GM23338 (cell line): ENCODE results near the gene MAP3K9. TPM values are rescaled to one million over a fixed set of nuclear protein-coding genes. Genes with fewer than 3 reads are reported as not detected.
A peak's percentile ranks its signal among the peaks of the same experiment; 100 is the strongest.

Experiments
- ATAC-seq: fragments of 200-7000 bp; cut with Tn5 transposase; 3 replicates; pipeline ENCODE4 v1.9.1; 2020
- DNase-seq: peaks from one replicate; pipeline ENCODE4 v3.0.0-alpha.2; 2015; ENCODE audit warnings: low spot score
- H2AFZ ChIP-seq: fragments of 200-600 bp; sonication (generic); 2 replicates; pipeline ENCODE4 v1.8.0; 2016; ENCODE audit warnings: antibody characterized with exemption, mild to moderate bottlenecking, moderate library complexity
- H3F3A ChIP-seq: fragments of 200-600 bp; sonication (generic); replicated peaks from 2 replicates; pipeline ENCODE4 v1.8.0; 2017; ENCODE audit warnings: antibody characterized with exemption, mixed run types, low read depth
- H3K27ac ChIP-seq: fragments of 200-600 bp; sonication (generic); 2 replicates; pipeline ENCODE4 v1.6.1; 2016; ENCODE audit warnings: low read depth
- H3K27me3 ChIP-seq: fragments of 200-600 bp; sonication (generic); 2 replicates; pipeline ENCODE4 v1.8.0; 2016; ENCODE audit warnings: mild to moderate bottlenecking, mixed run types, moderate library complexity; ENCODE audit not compliant: insufficient read depth
- H3K36me3 ChIP-seq: fragments of 200-600 bp; sonication (generic); 2 replicates; pipeline ENCODE4 v1.8.0; 2016; ENCODE audit warnings: mild to moderate bottlenecking; ENCODE audit not compliant: insufficient read depth
- H3K4me1 ChIP-seq: fragments of 200-600 bp; sonication (generic); 2 replicates; pipeline ENCODE4 v1.8.0; 2016; ENCODE audit warnings: mild to moderate bottlenecking, moderate library complexity; ENCODE audit not compliant: insufficient read depth
- H3K4me2 ChIP-seq: fragments of 200-600 bp; sonication (generic); 2 replicates; pipeline ENCODE4 v1.7.1; 2017; ENCODE audit warnings: mixed run types
- H3K4me3 ChIP-seq: fragments of 200-600 bp; sonication (generic); 2 replicates; pipeline ENCODE4 v1.6.1; 2016; ENCODE audit warnings: mixed run types
- H3K79me2 ChIP-seq: fragments of 200-600 bp; sonication (generic); replicated peaks from 2 replicates; pipeline ENCODE4 v1.8.0; 2017; ENCODE audit warnings: mild to moderate bottlenecking; ENCODE audit not compliant: insufficient read depth
- H3K9me2 ChIP-seq: fragments of 200-600 bp; sonication (generic); 2 replicates; pipeline ENCODE4 v1.8.0; 2017; ENCODE audit not compliant: insufficient read depth
- H4K20me1 ChIP-seq: fragments of 200-600 bp; sonication (generic); replicated peaks from 2 replicates; pipeline ENCODE4 v1.8.0; 2017; ENCODE audit warnings: mild to moderate bottlenecking; ENCODE audit not compliant: insufficient read depth
- H3K27ac Mint-ChIP-seq: 2 replicates; pipeline ENCODE4 v1.8.0; 2020; ENCODE audit warnings: inconsistent platforms, mild to moderate bottlenecking, moderate library complexity, mixed read lengths
- H3K27me3 Mint-ChIP-seq: 3 replicates; pipeline ENCODE4 v1.8.0; 2022; ENCODE audit warnings: low read depth, mild to moderate bottlenecking, moderate library complexity, mixed read lengths, inconsistent platforms; ENCODE audit not compliant: insufficient read depth, poor library complexity
- H3K36me3 Mint-ChIP-seq: 3 replicates; pipeline ENCODE4 v1.8.0; 2021; ENCODE audit warnings: low read depth, mild to moderate bottlenecking, inconsistent platforms, moderate library complexity, mixed read lengths
- H3K4me1 Mint-ChIP-seq: 3 replicates; pipeline ENCODE4 v1.8.0; 2020; ENCODE audit warnings: mild to moderate bottlenecking, inconsistent platforms, mixed read lengths
- H3K4me3 Mint-ChIP-seq: 3 replicates; pipeline ENCODE4 v1.8.0; 2021; ENCODE audit warnings: moderate library complexity, mild to moderate bottlenecking, inconsistent platforms, mixed read lengths
- H3K9me3 Mint-ChIP-seq: 3 replicates; pipeline ENCODE4 v1.8.0; 2020; ENCODE audit warnings: moderate library complexity, mild to moderate bottlenecking, inconsistent platforms, mixed read lengths
- CREB1 ChIP-seq: fragments of 250-450 bp; sonication (Bioruptor Pico); IDR thresholded peaks from 2 replicates; pipeline ENCODE4 v1.5.0; 2020; ENCODE audit warnings: low read depth, mild to moderate bottlenecking, moderate library complexity
- EZH2 ChIP-seq: fragments of 200-600 bp; sonication (generic); IDR thresholded peaks from one replicate; pipeline ENCODE4 v1.8.0; 2017; ENCODE audit warnings: antibody characterized with exemption, mild to moderate bottlenecking, low read depth; ENCODE audit not compliant: unreplicated experiment
- EZH2phosphoT487 ChIP-seq: fragments of 200-600 bp; sonication (generic); IDR thresholded peaks from one replicate; pipeline ENCODE4 v1.8.1; 2018; ENCODE audit warnings: antibody characterized with exemption; ENCODE audit not compliant: unreplicated experiment
- JUNB ChIP-seq: IDR thresholded peaks from one replicate; pipeline ENCODE4 v1.6.1; 2016; ENCODE audit warnings: antibody characterized with exemption; ENCODE audit not compliant: unreplicated experiment
- NANOG ChIP-seq: IDR thresholded peaks from 2 replicates; pipeline ENCODE4 v1.6.1; 2016; ENCODE audit warnings: antibody characterized with exemption, borderline replicate concordance
- POLR2AphosphoS5 ChIP-seq: IDR thresholded peaks from 2 replicates; pipeline ENCODE4 v1.6.1; 2016; ENCODE audit warnings: antibody characterized with exemption, low read depth
- ZNF114 ChIP-seq: fragments of 250-450 bp; sonication (Bioruptor Pico); IDR thresholded peaks from 2 replicates; pipeline ENCODE4 v1.5.0; 2020; ENCODE audit warnings: mild to moderate bottlenecking, moderate library complexity
- ZNF331 ChIP-seq: fragments of 250-450 bp; sonication (Bioruptor Pico); IDR thresholded peaks from 2 replicates; pipeline ENCODE4 v1.5.0; 2020; ENCODE audit warnings: low read depth, mild to moderate bottlenecking, moderate library complexity
- polyA plus RNA-seq: library from polyadenylated mRNA; unstranded; fragments of >200 nt; fragmentation: Nextera tagmentation; extraction: Ambion mirVana; gene quantifications from 2 replicates; pipeline ENCODE4 v1.2.1, GENCODE V29; 2016
- total RNA-seq: library from RNA; depleted of rRNA; stranded (reverse); fragments of >200 nt; shearing (Covaris generic); gene quantifications from 2 replicates; pipeline ENCODE4 v1.2.3, GENCODE V29; 2014
- TF ChIP-seq, protein P1 (sequence below), 2 experiments: fragments of 200-600 bp in 1 of 2; sonication (generic) in 1 of 2; conservative IDR thresholded peaks; 2 replicates each; pipeline versions ENCODE4 v1.5.1 to v1.6.1; 2016 to 2017; ENCODE audit warnings: antibody characterized with exemption in 2 of 2, low read depth in 2 of 2, mild to moderate bottlenecking in 2 of 2, moderate library complexity in 1 of 2
- TF ChIP-seq, protein P2 (sequence below): fragments of 250-450 bp; sonication (Bioruptor Pico); IDR thresholded peaks from 2 replicates; pipeline ENCODE4 v1.5.0; 2020; ENCODE audit warnings: mild to moderate bottlenecking, moderate library complexity

MAP3K9 gene
- total and polyA plus RNA-seq, 2 experiments from 2014 or later = 5.3 to 30.8 TPM

DNA sequence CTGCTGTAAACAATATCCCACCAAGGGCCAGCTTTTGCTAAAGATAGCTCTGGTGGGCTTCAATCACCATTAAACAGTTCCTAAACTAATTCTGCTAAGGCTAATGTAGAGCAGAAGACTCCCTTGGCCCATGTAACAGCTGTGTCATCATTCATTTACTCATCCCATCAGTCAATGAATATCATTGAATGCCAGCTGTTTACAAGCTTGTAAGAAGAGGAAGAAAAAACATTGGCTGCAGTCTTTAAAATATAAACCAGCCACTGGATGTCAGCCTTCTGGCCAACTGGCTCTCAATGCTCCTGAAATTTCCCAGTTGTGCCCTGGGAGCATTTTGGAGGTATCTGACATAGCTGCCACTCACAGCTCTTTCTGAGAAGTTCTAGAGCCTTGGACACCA, 18.0 kb upstream of the MAP3K9 start:
- H3K4me3 Mint-ChIP-seq = no peak overlapping the region
- no peak for ATAC-seq

DNA sequence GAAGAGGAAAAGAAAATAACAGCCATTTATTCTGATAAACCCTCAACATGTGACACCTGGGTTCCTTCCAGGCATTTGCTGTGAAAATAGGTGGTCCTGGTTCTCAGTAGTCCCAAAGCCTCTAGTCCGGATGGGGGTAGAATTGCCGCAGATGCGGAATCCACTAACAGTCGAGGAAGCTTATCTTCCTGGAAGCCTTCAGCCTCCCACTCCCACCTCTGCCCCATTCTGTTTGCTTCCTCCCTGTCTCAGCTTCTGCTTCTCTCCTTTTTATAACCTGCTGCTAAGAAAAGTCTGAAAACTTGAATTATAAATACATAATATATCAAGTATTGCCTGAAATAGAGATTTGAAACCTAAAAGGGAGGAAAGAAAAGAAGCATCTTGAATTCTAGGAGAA, 14.0 kb upstream of the MAP3K9 start:
- Histone ChIP-seq H4K20me1 (no peaks in the 10 kb centered on the region), H3K4me2 (peak overlapping the region; percentile 92), H3K4me3 (peak overlapping the region; percentile 92), H3K27ac (no peak overlapping the region), H3K4me1 (peaks cover 20% of the 10 kb centered on the region), H3K36me3 (no peaks in the 10 kb centered on the region), H3K27me3 (peaks cover 42% of the 10 kb centered on the region), H2AFZ (peak overlapping the region; percentile 67), H3K79me2 (no peaks in the 10 kb centered on the region), H3F3A (peaks cover 8% of the 10 kb centered on the region; the same call in 1 of the 2 replicates), H3K9me2 (no peaks in the 10 kb centered on the region)
- Mint-ChIP-seq H3K27me3 (peaks cover 18% of the 10 kb centered on the region), H3K27ac (no peak overlapping the region), H3K4me1 (peaks cover 20% of the 10 kb centered on the region), H3K4me3 (peak overlapping the region; percentile 81), H3K36me3 (no peaks in the 10 kb centered on the region; the same call in 2 of the 3 replicates), H3K9me3 (no peaks in the 10 kb centered on the region)
- DNase-seq = peak; percentile 16
- ATAC-seq = no peak
- TF ChIP-seq EZH2phosphoT487 (no peak), EZH2 (no peak), NANOG (no peak), JUNB (no peak), ZNF331 (CRISPR knock-in tag) (no peak), CREB1 (CRISPR knock-in tag) (no peak), POLR2AphosphoS5 (no peak), ZNF114 (CRISPR knock-in tag) (no peak)
- TF ChIP-seq, protein P1, sequence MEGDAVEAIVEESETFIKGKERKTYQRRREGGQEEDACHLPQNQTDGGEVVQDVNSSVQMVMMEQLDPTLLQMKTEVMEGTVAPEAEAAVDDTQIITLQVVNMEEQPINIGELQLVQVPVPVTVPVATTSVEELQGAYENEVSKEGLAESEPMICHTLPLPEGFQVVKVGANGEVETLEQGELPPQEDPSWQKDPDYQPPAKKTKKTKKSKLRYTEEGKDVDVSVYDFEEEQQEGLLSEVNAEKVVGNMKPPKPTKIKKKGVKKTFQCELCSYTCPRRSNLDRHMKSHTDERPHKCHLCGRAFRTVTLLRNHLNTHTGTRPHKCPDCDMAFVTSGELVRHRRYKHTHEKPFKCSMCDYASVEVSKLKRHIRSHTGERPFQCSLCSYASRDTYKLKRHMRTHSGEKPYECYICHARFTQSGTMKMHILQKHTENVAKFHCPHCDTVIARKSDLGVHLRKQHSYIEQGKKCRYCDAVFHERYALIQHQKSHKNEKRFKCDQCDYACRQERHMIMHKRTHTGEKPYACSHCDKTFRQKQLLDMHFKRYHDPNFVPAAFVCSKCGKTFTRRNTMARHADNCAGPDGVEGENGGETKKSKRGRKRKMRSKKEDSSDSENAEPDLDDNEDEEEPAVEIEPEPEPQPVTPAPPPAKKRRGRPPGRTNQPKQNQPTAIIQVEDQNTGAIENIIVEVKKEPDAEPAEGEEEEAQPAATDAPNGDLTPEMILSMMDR (conservative IDR thresholded peaks at IDR 0.05; ENCODE audit: low read depth in 2 of 2) = no peak
- TF ChIP-seq, protein P2, sequence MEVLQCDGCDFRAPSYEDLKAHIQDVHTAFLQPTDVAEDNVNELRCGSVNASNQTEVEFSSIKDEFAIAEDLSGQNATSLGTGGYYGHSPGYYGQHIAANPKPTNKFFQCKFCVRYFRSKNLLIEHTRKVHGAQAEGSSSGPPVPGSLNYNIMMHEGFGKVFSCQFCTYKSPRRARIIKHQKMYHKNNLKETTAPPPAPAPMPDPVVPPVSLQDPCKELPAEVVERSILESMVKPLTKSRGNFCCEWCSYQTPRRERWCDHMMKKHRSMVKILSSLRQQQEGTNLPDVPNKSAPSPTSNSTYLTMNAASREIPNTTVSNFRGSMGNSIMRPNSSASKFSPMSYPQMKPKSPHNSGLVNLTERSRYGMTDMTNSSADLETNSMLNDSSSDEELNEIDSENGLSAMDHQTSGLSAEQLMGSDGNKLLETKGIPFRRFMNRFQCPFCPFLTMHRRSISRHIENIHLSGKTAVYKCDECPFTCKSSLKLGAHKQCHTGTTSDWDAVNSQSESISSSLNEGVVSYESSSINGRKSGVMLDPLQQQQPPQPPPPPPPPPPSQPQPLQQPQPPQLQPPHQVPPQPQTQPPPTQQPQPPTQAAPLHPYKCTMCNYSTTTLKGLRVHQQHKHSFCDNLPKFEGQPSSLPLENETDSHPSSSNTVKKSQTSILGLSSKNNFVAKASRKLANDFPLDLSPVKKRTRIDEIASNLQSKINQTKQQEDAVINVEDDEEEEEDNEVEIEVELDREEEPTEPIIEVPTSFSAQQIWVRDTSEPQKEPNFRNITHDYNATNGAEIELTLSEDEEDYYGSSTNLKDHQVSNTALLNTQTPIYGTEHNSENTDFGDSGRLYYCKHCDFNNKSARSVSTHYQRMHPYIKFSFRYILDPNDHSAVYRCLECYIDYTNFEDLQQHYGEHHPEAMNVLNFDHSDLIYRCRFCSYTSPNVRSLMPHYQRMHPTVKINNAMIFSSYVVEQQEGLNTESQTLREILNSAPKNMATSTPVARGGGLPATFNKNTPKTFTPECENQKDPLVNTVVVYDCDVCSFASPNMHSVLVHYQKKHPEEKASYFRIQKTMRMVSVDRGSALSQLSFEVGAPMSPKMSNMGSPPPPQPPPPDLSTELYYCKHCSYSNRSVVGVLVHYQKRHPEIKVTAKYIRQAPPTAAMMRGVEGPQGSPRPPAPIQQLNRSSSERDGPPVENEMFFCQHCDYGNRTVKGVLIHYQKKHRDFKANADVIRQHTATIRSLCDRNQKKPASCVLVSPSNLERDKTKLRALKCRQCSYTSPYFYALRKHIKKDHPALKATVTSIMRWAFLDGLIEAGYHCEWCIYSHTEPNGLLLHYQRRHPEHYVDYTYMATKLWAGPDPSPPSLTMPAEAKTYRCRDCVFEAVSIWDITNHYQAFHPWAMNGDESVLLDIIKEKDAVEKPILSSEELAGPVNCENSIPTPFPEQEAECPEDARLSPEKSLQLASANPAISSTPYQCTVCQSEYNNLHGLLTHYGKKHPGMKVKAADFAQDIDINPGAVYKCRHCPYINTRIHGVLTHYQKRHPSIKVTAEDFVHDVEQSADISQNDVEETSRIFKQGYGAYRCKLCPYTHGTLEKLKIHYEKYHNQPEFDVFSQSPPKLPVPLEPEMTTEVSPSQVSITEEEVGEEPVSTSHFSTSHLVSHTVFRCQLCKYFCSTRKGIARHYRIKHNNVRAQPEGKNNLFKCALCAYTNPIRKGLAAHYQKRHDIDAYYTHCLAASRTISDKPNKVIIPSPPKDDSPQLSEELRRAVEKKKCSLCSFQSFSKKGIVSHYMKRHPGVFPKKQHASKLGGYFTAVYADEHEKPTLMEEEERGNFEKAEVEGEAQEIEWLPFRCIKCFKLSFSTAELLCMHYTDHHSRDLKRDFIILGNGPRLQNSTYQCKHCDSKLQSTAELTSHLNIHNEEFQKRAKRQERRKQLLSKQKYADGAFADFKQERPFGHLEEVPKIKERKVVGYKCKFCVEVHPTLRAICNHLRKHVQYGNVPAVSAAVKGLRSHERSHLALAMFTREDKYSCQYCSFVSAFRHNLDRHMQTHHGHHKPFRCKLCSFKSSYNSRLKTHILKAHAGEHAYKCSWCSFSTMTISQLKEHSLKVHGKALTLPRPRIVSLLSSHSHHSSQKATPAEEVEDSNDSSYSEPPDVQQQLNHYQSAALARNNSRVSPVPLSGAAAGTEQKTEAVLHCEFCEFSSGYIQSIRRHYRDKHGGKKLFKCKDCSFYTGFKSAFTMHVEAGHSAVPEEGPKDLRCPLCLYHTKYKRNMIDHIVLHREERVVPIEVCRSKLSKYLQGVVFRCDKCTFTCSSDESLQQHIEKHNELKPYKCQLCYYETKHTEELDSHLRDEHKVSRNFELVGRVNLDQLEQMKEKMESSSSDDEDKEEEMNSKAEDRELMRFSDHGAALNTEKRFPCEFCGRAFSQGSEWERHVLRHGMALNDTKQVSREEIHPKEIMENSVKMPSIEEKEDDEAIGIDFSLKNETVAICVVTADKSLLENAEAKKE (CRISPR knock-in tag) = no peak

More for the DNA sequence above, 18.0 kb upstream of the MAP3K9 start:
- H3K4me1 ChIP-seq = peaks cover 13% of the 10 kb centered on the region
- no peaks in the 10 kb centered on the region for H3K9me3 Mint-ChIP-seq
- H3K27ac ChIP-seq = no peak overlapping the region
- peaks cover 8% of the 10 kb centered on the region; the same call in 1 of the 2 replicates for H3F3A ChIP-seq
- H3K36me3 Mint-ChIP-seq = no peaks in the 10 kb centered on the region; the same call in 2 of the 3 replicates
- H3K4me2 ChIP-seq = no peak overlapping the region
- H3K27ac Mint-ChIP-seq = no peak overlapping the region
- TF ChIP-seq, protein P1 (conservative IDR thresholded peaks at IDR 0.05; ENCODE audit: low read depth in 2 of 2) = 0 out of 4 replicates have a peak, but pooled peaks of 1 of the 2 experiments have one; percentile 15
- no peak for TF ChIP-seq POLR2AphosphoS5
- peaks cover 16% of the 10 kb centered on the region for H3K27me3 ChIP-seq
- DNase-seq = no peak
- no peaks in the 10 kb centered on the region for H3K79me2 ChIP-seq
- H3K4me3 ChIP-seq = no peak overlapping the region
- H3K4me1 Mint-ChIP-seq = peaks cover 9% of the 10 kb centered on the region
- no peaks in the 10 kb centered on the region for H4K20me1 ChIP-seq
- H3K36me3 ChIP-seq = no peaks in the 10 kb centered on the region
- H2AFZ ChIP-seq = peak overlapping the region; percentile 67; the same call in 1 of the 2 replicates
- H3K9me2 ChIP-seq = no peaks in the 10 kb centered on the region
- peaks cover 10% of the 10 kb centered on the region for H3K27me3 Mint-ChIP-seq
